WTC11 (cell line): ENCODE measurements around the gene IL37. TPM values are rescaled to one million over a fixed set of nuclear protein-coding genes. Genes with fewer than 3 reads are reported as not detected.

Source experiments
- ATAC-seq: fragments of 200-7000 bp; cut with Tn5 transposase; 2 replicates; pipeline ENCODE4 v1.10.0; 2021; ENCODE audit warnings: mild to moderate bottlenecking, moderate library complexity
- CTCF ChIA-PET: fragments of 300-600 bp; sonication (Branson Sonifier 250); formaldehyde crosslinking; loops from one replicate; lab custom pipeline; 2021; ENCODE audit warnings: antibody characterized with exemption; lab: Charles Lee
- POLR2A ChIA-PET: fragments of 350-600 bp; sonication (Branson Sonifier 250); formaldehyde crosslinking; loops from one replicate; lab custom pipeline; 2021; ENCODE audit warnings: antibody characterized with exemption; lab: Charles Lee
- DNase-seq: peaks from one replicate; pipeline ENCODE4 v3.0.0; 2021; ENCODE audit warnings: low spot score
- H3K27ac Mint-ChIP-seq: 2 replicates; pipeline ENCODE4 v1.8.0; 2021; ENCODE audit warnings: mixed read lengths
- H3K27me3 Mint-ChIP-seq: 2 replicates; pipeline ENCODE4 v1.8.0; 2021; ENCODE audit warnings: low read depth, mild to moderate bottlenecking, moderate library complexity, mixed read lengths
- H3K36me3 Mint-ChIP-seq: 2 replicates; pipeline ENCODE4 v1.8.0; 2021; ENCODE audit warnings: mixed read lengths
- H3K4me1 Mint-ChIP-seq: 2 replicates; pipeline ENCODE4 v1.8.0; 2022; ENCODE audit warnings: mixed read lengths
- H3K4me3 Mint-ChIP-seq: 2 replicates; pipeline ENCODE4 v1.8.0; 2021; ENCODE audit warnings: mild to moderate bottlenecking, moderate library complexity, mixed read lengths
- H3K9me3 Mint-ChIP-seq: 2 replicates; pipeline ENCODE4 v1.8.0; 2021; ENCODE audit warnings: mixed read lengths
- CREM ChIP-seq: sonication (generic); formaldehyde crosslinking; IDR thresholded peaks from 2 replicates; pipeline ENCODE4 v1.8.1; 2022; ENCODE audit warnings: mild to moderate bottlenecking, missing genetic modification reagents, moderate library complexity
- EMX1 ChIP-seq: fragments of 250-450 bp; sonication (Bioruptor Pico); IDR thresholded peaks from 2 replicates; pipeline ENCODE4 v1.8.0; 2021; ENCODE audit warnings: mild to moderate bottlenecking
- ESRRA ChIP-seq: sonication (generic); formaldehyde crosslinking; IDR thresholded peaks from 2 replicates; pipeline ENCODE4 v1.8.1; 2022; ENCODE audit warnings: mild to moderate bottlenecking, missing genetic modification reagents, borderline replicate concordance
- FOXJ3 ChIP-seq: sonication (generic); formaldehyde crosslinking; IDR thresholded peaks from 2 replicates; pipeline ENCODE4 v1.9.0; 2021; ENCODE audit warnings: missing genetic modification reagents, mild to moderate bottlenecking, borderline replicate concordance
- HMGA2 ChIP-seq: fragments of 250-450 bp; sonication (Bioruptor Pico); IDR thresholded peaks from 2 replicates; pipeline ENCODE4 v1.4.0; 2021; ENCODE audit warnings: mild to moderate bottlenecking, moderate library complexity
- JUN ChIP-seq: sonication (generic); formaldehyde crosslinking; IDR thresholded peaks from 2 replicates; pipeline ENCODE4 v1.8.0; 2023; ENCODE audit warnings: mild to moderate bottlenecking, missing genetic modification reagents
- NFE2L1 ChIP-seq: sonication (generic); formaldehyde crosslinking; IDR thresholded peaks from 2 replicates; pipeline ENCODE4 v1.8.1; 2023; ENCODE audit warnings: missing genetic modification reagents
- NR3C1 ChIP-seq: sonication (generic); formaldehyde crosslinking; conservative IDR thresholded peaks from 2 replicates; pipeline ENCODE4 v1.8.1; 2023; ENCODE audit warnings: low read depth, mild to moderate bottlenecking, missing genetic modification reagents
- PRRX2 ChIP-seq: fragments of 250-450 bp; sonication (Bioruptor Pico); IDR thresholded peaks from 2 replicates; pipeline ENCODE4 v1.8.0; 2021; ENCODE audit warnings: mild to moderate bottlenecking
- RORB ChIP-seq: fragments of 250-450 bp; sonication (Bioruptor Pico); IDR thresholded peaks from 2 replicates; pipeline ENCODE4 v1.9.0; 2021; ENCODE audit warnings: mild to moderate bottlenecking
- ZBTB21 ChIP-seq: sonication (generic); formaldehyde crosslinking; IDR thresholded peaks from 2 replicates; pipeline ENCODE4 v1.8.1; 2023; ENCODE audit warnings: mild to moderate bottlenecking, missing genetic modification reagents, borderline replicate concordance
- ZNF121 ChIP-seq: sonication (generic); formaldehyde crosslinking; IDR thresholded peaks from 2 replicates; pipeline ENCODE4 v1.8.0; 2023; ENCODE audit warnings: missing genetic modification reagents
- ZNF263 ChIP-seq: sonication (generic); formaldehyde crosslinking; IDR thresholded peaks from 2 replicates; pipeline ENCODE4 v1.8.1; 2022; ENCODE audit warnings: low read depth, mild to moderate bottlenecking, moderate library complexity, missing genetic modification reagents
- total RNA-seq: library from RNA; stranded (reverse); gene quantifications from 3 replicates; pipeline ENCODE4 v1.2.3, GENCODE V29; 2021
- TF ChIP-seq, protein P1 (sequence below): sonication (generic); formaldehyde crosslinking; IDR thresholded peaks from 2 replicates; pipeline ENCODE4 v1.8.0; 2023; ENCODE audit warnings: missing genetic modification reagents, mild to moderate bottlenecking, borderline replicate concordance
- TF ChIP-seq, protein P2 (sequence below): fragments of 250-450 bp; sonication (Bioruptor Pico); IDR thresholded peaks from 2 replicates; pipeline ENCODE4 v1.9.0; 2021; ENCODE audit warnings: mild to moderate bottlenecking
- TF ChIP-seq, protein P3 (sequence below): sonication (generic); formaldehyde crosslinking; IDR thresholded peaks from 2 replicates; pipeline ENCODE4 v1.8.1; 2022; ENCODE audit warnings: low read depth, missing genetic modification reagents, borderline replicate concordance
- TF ChIP-seq, protein P4 (sequence below): fragments of 250-450 bp; sonication (Bioruptor Pico); IDR thresholded peaks from 2 replicates; pipeline ENCODE4 v1.8.0; 2021; ENCODE audit warnings: mild to moderate bottlenecking
- TF ChIP-seq, protein P5 (sequence below): fragments of 250-450 bp; sonication (Bioruptor Pico); conservative IDR thresholded peaks from 2 replicates; pipeline ENCODE4 v1.9.0; 2021; ENCODE audit warnings: mild to moderate bottlenecking

Gene IL37
- total RNA-seq, 1 experiment from 2014 or later = 0.48 TPM

DNA sequence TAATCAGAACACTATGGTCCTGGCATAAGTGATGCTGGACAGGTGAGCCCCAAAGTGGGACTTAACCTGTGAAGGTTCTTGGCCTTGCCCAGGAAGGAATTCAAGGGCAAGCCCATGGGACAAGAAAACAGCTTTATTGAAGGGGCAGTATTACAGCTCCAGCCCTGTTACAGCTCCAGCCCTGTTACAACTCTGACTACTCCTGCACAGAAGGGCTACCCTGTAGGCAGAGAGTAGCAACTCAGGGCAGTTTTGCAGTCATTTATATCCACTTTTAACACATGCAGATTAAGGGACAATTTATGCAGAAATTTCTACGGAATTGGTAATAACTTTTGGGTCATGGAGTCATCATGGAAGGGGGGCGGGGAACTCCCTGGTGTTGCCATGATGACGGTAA is 15.7 kb downstream of the IL37 start (continued):
- TF ChIP-seq, protein P1, sequence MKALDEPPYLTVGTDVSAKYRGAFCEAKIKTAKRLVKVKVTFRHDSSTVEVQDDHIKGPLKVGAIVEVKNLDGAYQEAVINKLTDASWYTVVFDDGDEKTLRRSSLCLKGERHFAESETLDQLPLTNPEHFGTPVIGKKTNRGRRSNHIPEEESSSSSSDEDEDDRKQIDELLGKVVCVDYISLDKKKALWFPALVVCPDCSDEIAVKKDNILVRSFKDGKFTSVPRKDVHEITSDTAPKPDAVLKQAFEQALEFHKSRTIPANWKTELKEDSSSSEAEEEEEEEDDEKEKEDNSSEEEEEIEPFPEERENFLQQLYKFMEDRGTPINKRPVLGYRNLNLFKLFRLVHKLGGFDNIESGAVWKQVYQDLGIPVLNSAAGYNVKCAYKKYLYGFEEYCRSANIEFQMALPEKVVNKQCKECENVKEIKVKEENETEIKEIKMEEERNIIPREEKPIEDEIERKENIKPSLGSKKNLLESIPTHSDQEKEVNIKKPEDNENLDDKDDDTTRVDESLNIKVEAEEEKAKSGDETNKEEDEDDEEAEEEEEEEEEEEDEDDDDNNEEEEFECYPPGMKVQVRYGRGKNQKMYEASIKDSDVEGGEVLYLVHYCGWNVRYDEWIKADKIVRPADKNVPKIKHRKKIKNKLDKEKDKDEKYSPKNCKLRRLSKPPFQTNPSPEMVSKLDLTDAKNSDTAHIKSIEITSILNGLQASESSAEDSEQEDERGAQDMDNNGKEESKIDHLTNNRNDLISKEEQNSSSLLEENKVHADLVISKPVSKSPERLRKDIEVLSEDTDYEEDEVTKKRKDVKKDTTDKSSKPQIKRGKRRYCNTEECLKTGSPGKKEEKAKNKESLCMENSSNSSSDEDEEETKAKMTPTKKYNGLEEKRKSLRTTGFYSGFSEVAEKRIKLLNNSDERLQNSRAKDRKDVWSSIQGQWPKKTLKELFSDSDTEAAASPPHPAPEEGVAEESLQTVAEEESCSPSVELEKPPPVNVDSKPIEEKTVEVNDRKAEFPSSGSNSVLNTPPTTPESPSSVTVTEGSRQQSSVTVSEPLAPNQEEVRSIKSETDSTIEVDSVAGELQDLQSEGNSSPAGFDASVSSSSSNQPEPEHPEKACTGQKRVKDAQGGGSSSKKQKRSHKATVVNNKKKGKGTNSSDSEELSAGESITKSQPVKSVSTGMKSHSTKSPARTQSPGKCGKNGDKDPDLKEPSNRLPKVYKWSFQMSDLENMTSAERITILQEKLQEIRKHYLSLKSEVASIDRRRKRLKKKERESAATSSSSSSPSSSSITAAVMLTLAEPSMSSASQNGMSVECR (CRISPR knock-in tag) = no peak
- no peak for TF ChIP-seq ESRRA (CRISPR knock-in tag)

DNA sequence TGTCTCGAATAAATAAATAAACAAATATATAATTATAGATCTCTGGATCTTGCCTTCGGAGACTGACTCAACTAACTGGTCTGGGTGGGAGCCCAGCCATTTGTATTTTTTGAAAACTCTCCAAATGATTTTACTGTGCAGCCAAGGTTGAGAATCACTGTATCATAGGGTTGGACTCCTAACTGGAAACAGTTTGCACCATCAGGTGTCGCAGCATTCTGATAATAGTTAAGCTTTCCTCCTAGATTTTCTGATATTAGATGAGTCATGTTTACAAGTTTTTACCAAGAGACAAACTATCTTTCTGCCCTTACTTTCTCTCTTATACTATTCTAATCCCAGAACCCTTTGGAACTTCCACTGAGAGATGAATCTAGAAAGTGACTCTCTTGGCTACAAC is 16.8 kb downstream of the IL37 start:
- ATAC-seq = no peak
- CTCF ChIA-PET = interaction anchor here (6.1 kb wide), 1 partner anchor 15 kb away, joined by 44 read pairs; no protein-coding TSS in a partner anchor
- H3K4me1 Mint-ChIP-seq = peaks cover 4% of the 10 kb centered on the region; the same call in 1 of the 2 replicates

DNA sequence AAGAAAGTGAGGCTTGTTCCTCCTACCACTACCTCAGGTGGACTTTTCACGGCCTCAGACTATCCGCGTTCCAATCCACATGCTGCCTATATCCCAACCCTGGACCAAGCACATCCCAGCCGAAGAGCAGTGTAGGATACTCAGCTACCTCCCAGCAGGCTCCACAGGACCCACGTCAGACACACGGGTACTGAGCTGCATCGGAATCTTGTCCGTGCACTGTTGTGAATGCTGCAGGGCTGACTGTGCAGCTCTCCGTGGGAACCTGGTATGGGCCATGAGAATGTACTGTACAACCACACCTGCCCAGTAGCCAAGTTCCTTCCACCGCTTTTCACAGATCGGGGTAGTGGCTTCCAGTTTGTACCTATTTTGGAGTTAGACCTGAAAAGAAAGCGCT is 22.3 kb downstream of the IL37 start:
- Mint-ChIP-seq H3K27me3 (peaks cover 27% of the 10 kb centered on the region), H3K4me1 (no peaks in the 10 kb centered on the region), H3K9me3 (no peaks in the 10 kb centered on the region), H3K4me3 (no peak overlapping the region), H3K36me3 (no peaks in the 10 kb centered on the region), H3K27ac (no peak overlapping the region)
- DNase-seq = no peak
- POLR2A ChIA-PET = no interaction called here
- CTCF ChIA-PET = interaction anchor here (1.4 to 3.1 kb wide), 2 partner anchors 9 to 26 kb away, joined by 11 to 12 read pairs; no protein-coding TSS in a partner anchor
- ATAC-seq = no peak
- TF ChIP-seq RORB (CRISPR knock-in tag) (no peak), ZNF121 (CRISPR knock-in tag) (no peak), NFE2L1 (CRISPR knock-in tag) (no peak), ZBTB21 (no peak), EMX1 (no peak)
- TF ChIP-seq, protein P2, sequence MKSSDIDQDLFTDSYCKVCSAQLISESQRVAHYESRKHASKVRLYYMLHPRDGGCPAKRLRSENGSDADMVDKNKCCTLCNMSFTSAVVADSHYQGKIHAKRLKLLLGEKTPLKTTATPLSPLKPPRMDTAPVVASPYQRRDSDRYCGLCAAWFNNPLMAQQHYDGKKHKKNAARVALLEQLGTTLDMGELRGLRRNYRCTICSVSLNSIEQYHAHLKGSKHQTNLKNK = no peak
- TF ChIP-seq, protein P3, sequence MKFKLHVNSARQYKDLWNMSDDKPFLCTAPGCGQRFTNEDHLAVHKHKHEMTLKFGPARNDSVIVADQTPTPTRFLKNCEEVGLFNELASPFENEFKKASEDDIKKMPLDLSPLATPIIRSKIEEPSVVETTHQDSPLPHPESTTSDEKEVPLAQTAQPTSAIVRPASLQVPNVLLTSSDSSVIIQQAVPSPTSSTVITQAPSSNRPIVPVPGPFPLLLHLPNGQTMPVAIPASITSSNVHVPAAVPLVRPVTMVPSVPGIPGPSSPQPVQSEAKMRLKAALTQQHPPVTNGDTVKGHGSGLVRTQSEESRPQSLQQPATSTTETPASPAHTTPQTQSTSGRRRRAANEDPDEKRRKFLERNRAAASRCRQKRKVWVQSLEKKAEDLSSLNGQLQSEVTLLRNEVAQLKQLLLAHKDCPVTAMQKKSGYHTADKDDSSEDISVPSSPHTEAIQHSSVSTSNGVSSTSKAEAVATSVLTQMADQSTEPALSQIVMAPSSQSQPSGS (CRISPR knock-in tag) = no peak
- TF ChIP-seq, protein P4, sequence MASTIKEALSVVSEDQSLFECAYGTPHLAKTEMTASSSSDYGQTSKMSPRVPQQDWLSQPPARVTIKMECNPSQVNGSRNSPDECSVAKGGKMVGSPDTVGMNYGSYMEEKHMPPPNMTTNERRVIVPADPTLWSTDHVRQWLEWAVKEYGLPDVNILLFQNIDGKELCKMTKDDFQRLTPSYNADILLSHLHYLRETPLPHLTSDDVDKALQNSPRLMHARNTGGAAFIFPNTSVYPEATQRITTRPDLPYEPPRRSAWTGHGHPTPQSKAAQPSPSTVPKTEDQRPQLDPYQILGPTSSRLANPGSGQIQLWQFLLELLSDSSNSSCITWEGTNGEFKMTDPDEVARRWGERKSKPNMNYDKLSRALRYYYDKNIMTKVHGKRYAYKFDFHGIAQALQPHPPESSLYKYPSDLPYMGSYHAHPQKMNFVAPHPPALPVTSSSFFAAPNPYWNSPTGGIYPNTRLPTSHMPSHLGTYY (CRISPR knock-in tag) = no peak
- TF ChIP-seq, protein P5, sequence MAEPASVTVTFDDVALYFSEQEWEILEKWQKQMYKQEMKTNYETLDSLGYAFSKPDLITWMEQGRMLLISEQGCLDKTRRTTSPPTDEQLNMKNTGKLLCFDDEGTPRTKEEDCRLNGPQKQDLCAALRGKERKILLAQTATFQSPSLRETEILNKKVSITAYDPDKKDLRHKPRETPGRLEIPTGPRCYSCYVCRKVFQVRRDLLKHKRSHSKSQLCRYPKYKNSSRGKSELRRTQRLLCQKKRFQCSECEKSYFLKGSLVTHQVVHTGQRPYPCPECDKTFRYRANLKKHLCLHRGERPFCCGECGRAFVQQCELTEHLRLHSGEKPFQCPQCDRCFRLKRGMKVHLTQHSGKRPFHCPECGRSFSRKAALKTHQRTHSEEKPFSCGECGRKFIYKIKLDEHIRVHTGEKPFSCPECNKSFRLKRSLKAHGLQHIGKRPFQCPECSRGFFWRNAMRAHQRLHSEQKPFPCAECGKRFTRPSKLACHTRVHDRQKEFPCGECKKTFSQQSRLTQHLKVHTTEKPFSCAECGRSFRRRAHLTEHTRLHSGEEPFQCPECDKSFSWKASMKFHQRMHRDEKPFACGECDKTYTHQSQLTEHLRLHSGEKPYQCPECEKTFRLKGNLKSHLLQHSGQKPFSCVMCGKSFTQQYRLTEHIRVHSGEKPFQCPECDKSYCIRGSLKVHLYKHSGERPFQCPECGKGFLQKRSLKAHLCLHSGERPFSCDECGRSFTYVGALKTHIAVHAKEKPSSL (CRISPR knock-in tag) = no peak

More for the DNA sequence above, 16.8 kb downstream of the IL37 start:
- H3K27me3 Mint-ChIP-seq = peaks cover 16% of the 10 kb centered on the region
- H3K4me3 Mint-ChIP-seq = no peak overlapping the region
- no peak for DNase-seq
- no peak overlapping the region for H3K27ac Mint-ChIP-seq
- H3K36me3 Mint-ChIP-seq = no peaks in the 10 kb centered on the region
- POLR2A ChIA-PET = no interaction called here
- TF ChIP-seq JUN (CRISPR knock-in tag) (no peak), ZNF263 (CRISPR knock-in tag) (no peak), NR3C1 (CRISPR knock-in tag) (no peak), PRRX2 (no peak), HMGA2 (CRISPR knock-in tag) (no peak), FOXJ3 (CRISPR knock-in tag) (no peak), CREM (CRISPR knock-in tag) (no peak)
- TF ChIP-seq, protein P4 (CRISPR knock-in tag) = no peak
- TF ChIP-seq, protein P1 (CRISPR knock-in tag) = no peak
- no peaks in the 10 kb centered on the region for H3K9me3 Mint-ChIP-seq
